ENCODE data around the gene NCDN. TPM values are rescaled to one million over a fixed set of nuclear protein-coding genes. Genes with fewer than 3 reads are reported as not detected.

Gene NCDN
- total and polyA plus RNA-seq, 2 donors (not counting 3 experiments of a cell fraction or from before 2014, with no cell fraction given) = 17.3 to 22.0 TPM

- BruUV-seq (replicated peaks) = no TSS peak
- TF ChIP-seq CTCF (IDR thresholded peaks at IDR 0.05; ENCODE audit: extremely low read depth in 1 of 2, insufficient read depth in 1 of 2, low read depth in 1 of 2, low read length in 2 of 2) = no peak
- no peak for TF ChIP-seq JUN (IDR thresholded peaks at IDR 0.05; ENCODE audit: borderline replicate concordance, insufficient read depth, insufficient read length, low read depth)
- no peak for TF ChIP-seq GATA2 (IDR thresholded peaks at IDR 0.05; ENCODE audit: insufficient read depth, insufficient read length, low read depth, low read length)
- TF ChIP-seq EZH2 (IDR thresholded peaks at IDR 0.05; ENCODE audit: borderline replicate concordance, low read depth, low read length, severe bottlenecking) = no peak
- TF ChIP-seq FOS (IDR thresholded peaks at IDR 0.05; ENCODE audit: borderline replicate concordance, insufficient read depth, low read length) = no peak
- H3K9me3 ChIP-seq (replicated peaks; ENCODE audit: control insufficient read depth, insufficient read depth, low read length) = no peaks in the 10 kb centered on the region
- no peaks in the 10 kb centered on the region for H4K20me1 ChIP-seq (replicated peaks; ENCODE audit: control insufficient read depth, extremely low read depth, insufficient read depth, low read length)
- intact Hi-C loops (cut with micrococcal nuclease) = loop anchor here (2.0 kb wide), 1 partner anchor 35 kb away; no protein-coding TSS in a partner anchor
- H3K4me3 ChIP-seq (replicated peaks in 1 of 3; ENCODE audit: insufficient read depth in 1 of 3, low read depth in 1 of 3, low read length in 3 of 3) = no peak overlapping the region
- H3K9me1 ChIP-seq (replicated peaks; ENCODE audit: control insufficient read depth, extremely low read depth, insufficient read depth, low read length) = no peaks in the 10 kb centered on the region
- peak; percentile 8 for FAIRE-seq
- POLR2A ChIA-PET = no interaction called here
- no peaks in the 10 kb centered on the region for H3K79me2 ChIP-seq (ENCODE audit: control insufficient read depth, insufficient read depth, low read length)
- H2AFZ ChIP-seq (ENCODE audit: low read depth, low read length) = no peak overlapping the region
- H3K4me2 ChIP-seq (ENCODE audit: insufficient read depth, low read length) = no peak overlapping the region
- H3K36me3 ChIP-seq (ENCODE audit: control insufficient read depth in 2 of 2, extremely low read depth in 1 of 2, insufficient read depth in 2 of 2, low read length in 2 of 2) = peaks cover 12 to 14% of the 10 kb centered on the region in 2 experiments
- dilution Hi-C loops (cut with MboI; ENCODE audit: extremely low pct_ligation_motif_present, low sequenced_read_pairs) = no loop called here
- H3K27ac ChIP-seq (ENCODE audit: insufficient read depth, low read depth, low read length) = no peak overlapping the region
- H3K27me3 ChIP-seq (ENCODE audit: control insufficient read depth in 2 of 2, insufficient read depth in 2 of 2, low read length in 2 of 2) = no peaks in the 10 kb centered on the region
- no peaks in the 10 kb centered on the region for H3K4me1 ChIP-seq (ENCODE audit: control insufficient read depth, extremely low read depth, insufficient read depth, low read length)
- no peak for DNase-seq (ENCODE audit: low read depth, low spot score)
- CTCF ChIA-PET = no interaction called here
- H3K9ac ChIP-seq (replicated peaks; ENCODE audit: extremely low read depth, insufficient read depth, low read length) = no peak overlapping the region
Measured at GRCh38 chr1:35599411-35599810, 41.8 kb downstream of the NCDN start.

GRCh38 chr1:35600593-35600992 is 43.0 kb downstream of the NCDN start:
- H3K27ac ChIP-seq (ENCODE audit: insufficient read depth, low read depth, low read length) = no peak overlapping the region
- H3K79me2 ChIP-seq (ENCODE audit: control insufficient read depth, insufficient read depth, low read length) = no peaks in the 10 kb centered on the region
- dilution Hi-C loops (cut with MboI; ENCODE audit: extremely low pct_ligation_motif_present, low sequenced_read_pairs) (no loop called here), intact Hi-C loops (cut with micrococcal nuclease) (no loop called here)
- no peak overlapping the region for H3K9ac ChIP-seq (replicated peaks; ENCODE audit: extremely low read depth, insufficient read depth, low read length)
- H3K4me3 ChIP-seq (replicated peaks in 1 of 3; ENCODE audit: insufficient read depth in 1 of 3, low read depth in 1 of 3, low read length in 3 of 3) = no peak overlapping the region
- H3K27me3 ChIP-seq (ENCODE audit: control insufficient read depth in 2 of 2, insufficient read depth in 2 of 2, low read length in 2 of 2) = no peaks in the 10 kb centered on the region
- CTCF ChIA-PET = interaction anchor here (0.8 to 2.9 kb wide), 5 partner anchors 8 to 169 kb away, joined by 3 to 13 read pairs (median 3); partner anchors contain the start of gene CLSPN
- H3K4me1 ChIP-seq (ENCODE audit: control insufficient read depth, extremely low read depth, insufficient read depth, low read length) = no peaks in the 10 kb centered on the region
- peaks cover 18% of the 10 kb centered on the region in 2 experiments for H3K36me3 ChIP-seq (ENCODE audit: control insufficient read depth in 2 of 2, extremely low read depth in 1 of 2, insufficient read depth in 2 of 2, low read length in 2 of 2)
- DNase-seq (ENCODE audit: low read depth, low spot score) (no peak), FAIRE-seq (no peak)
- BruUV-seq (replicated peaks) = no TSS peak
- no peaks in the 10 kb centered on the region for H3K9me1 ChIP-seq (replicated peaks; ENCODE audit: control insufficient read depth, extremely low read depth, insufficient read depth, low read length)
- H3K4me2 ChIP-seq (ENCODE audit: insufficient read depth, low read length) = no peak overlapping the region
- TF ChIP-seq JUN (IDR thresholded peaks at IDR 0.05; ENCODE audit: borderline replicate concordance, insufficient read depth, insufficient read length, low read depth) = no peak
- TF ChIP-seq GATA2 (IDR thresholded peaks at IDR 0.05; ENCODE audit: insufficient read depth, insufficient read length, low read depth, low read length) = no peak
- TF ChIP-seq POLR2A (IDR thresholded peaks at IDR 0.05; ENCODE audit: low read depth, low read length) = no peak
- TF ChIP-seq FOS (IDR thresholded peaks at IDR 0.05; ENCODE audit: borderline replicate concordance, insufficient read depth, low read length) = no peak
- TF ChIP-seq MAX (IDR thresholded peaks at IDR 0.05; ENCODE audit: insufficient read depth, insufficient read length) = no peak
- TF ChIP-seq CTCF (IDR thresholded peaks at IDR 0.05; ENCODE audit: extremely low read depth in 1 of 2, insufficient read depth in 1 of 2, low read depth in 1 of 2, low read length in 2 of 2) = no peak
- TF ChIP-seq POLR2AphosphoS5 (IDR thresholded peaks at IDR 0.05; ENCODE audit: insufficient read depth, low read depth, low read length) = no peak
- TF ChIP-seq EZH2 (IDR thresholded peaks at IDR 0.05; ENCODE audit: borderline replicate concordance, low read depth, low read length, severe bottlenecking) = no peak
- TF ChIP-seq MYC (IDR thresholded peaks at IDR 0.05; ENCODE audit: low read depth, low read length) = no peak
- no peak overlapping the region for H2AFZ ChIP-seq (ENCODE audit: low read depth, low read length)
- POLR2A ChIA-PET = no interaction called here
- H4K20me1 ChIP-seq (replicated peaks; ENCODE audit: control insufficient read depth, extremely low read depth, insufficient read depth, low read length) = no peaks in the 10 kb centered on the region
- H3K9me3 ChIP-seq (replicated peaks; ENCODE audit: control insufficient read depth, insufficient read depth, low read length) = no peaks in the 10 kb centered on the region
